Activated T-cell treated with anti-CD3 and anti-CD28 coated beads, Interleukin-2, amount 50 U/mL, for 24 hours (primary cell): ENCODE measurements around the gene MPRIP.
"Not testable (repeated sequence)": the region's sequence is repeated elsewhere in the genome, so short reads cannot be mapped to it uniquely, and the experiment has no call there.

Experiments used
- DNase-seq: peaks from one replicate; pipeline ENCODE4 v3.0.0-alpha.2; 2020
- H3K27ac Mint-ChIP-seq: 2 replicates; pipeline ENCODE4 v1.8.0; 2020; ENCODE audit warnings: mild to moderate bottlenecking, mixed read lengths
- H3K27me3 Mint-ChIP-seq: 2 replicates; pipeline ENCODE4 v1.8.0; 2020; ENCODE audit warnings: mixed read lengths
- H3K36me3 Mint-ChIP-seq: 2 replicates; pipeline ENCODE4 v1.8.0; 2020; ENCODE audit warnings: low read depth, mixed read lengths
- H3K4me1 Mint-ChIP-seq: 2 replicates; pipeline ENCODE4 v1.8.0; 2020; ENCODE audit warnings: low read depth, mixed read lengths
- H3K4me3 Mint-ChIP-seq: 2 replicates; pipeline ENCODE4 v1.8.0; 2020; ENCODE audit warnings: mild to moderate bottlenecking, moderate library complexity, mixed read lengths
- H3K9me3 Mint-ChIP-seq: 2 replicates; pipeline ENCODE4 v1.8.0; 2020; ENCODE audit warnings: mixed read lengths

Gene MPRIP

GRCh38 chr17:17008621-17009397, 33.4 kb upstream of the MPRIP start:
- not testable (repeated sequence) for H3K4me1 Mint-ChIP-seq, H3K4me3 Mint-ChIP-seq, DNase-seq, H3K9me3 Mint-ChIP-seq, H3K27ac Mint-ChIP-seq, H3K27me3 Mint-ChIP-seq, H3K36me3 Mint-ChIP-seq

- not testable (repeated sequence) for H3K9me3 Mint-ChIP-seq, H3K27me3 Mint-ChIP-seq, H3K4me3 Mint-ChIP-seq, H3K4me1 Mint-ChIP-seq, H3K27ac Mint-ChIP-seq, DNase-seq, H3K36me3 Mint-ChIP-seq
Observed at GRCh38 chr17:17009972-17010371, 32.3 kb upstream of the MPRIP start.

GRCh38 chr17:17010545-17011034, 31.7 kb upstream of the MPRIP start:
- H3K27ac Mint-ChIP-seq, H3K27me3 Mint-ChIP-seq, H3K9me3 Mint-ChIP-seq, H3K36me3 Mint-ChIP-seq, H3K4me3 Mint-ChIP-seq, DNase-seq: not testable (repeated sequence)
- H3K4me1 Mint-ChIP-seq, result peaks cover 10% of the 10 kb centered on the region

DNA sequence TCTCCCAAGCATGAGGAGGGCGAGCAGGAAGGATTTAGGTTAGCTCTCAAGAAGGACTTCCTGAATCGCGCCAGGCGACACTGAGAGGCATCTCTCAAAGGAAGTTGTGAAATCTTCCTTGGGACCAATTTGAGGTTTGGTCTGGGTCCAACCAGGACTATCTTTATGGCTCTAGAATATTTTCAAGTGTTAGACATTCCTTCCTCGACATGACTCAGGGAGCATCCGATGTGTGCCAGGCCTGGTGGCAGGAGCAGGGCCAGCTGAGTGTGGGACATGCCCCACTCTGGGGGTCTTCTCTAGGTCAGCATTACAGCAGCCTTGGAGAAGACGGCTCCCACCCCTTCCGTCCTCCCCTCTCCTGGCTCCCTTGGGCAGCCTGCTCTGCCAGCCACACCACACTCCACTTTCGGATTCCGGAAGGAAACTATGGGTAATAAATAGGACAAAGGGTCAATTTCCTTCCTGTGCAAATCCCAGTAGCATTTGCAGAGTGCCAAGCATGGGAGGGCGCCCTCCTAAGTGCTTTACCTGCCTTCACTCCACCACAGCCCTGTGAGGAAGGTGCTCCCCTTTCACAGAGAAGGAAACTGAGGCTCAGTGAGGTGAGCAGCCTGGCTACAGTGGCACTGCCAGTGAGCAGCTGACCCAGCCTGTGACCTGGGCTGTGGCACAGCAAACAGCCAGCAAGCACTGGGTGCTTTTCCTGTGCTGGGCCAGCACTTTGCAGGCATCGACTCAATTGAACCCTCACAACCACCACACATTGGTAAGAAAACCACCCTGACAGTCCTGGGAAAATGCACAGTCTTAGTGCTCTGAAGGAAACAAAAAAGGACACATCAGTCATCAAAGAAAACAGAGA, 31.0 kb upstream of the MPRIP start:
- H3K4me1 Mint-ChIP-seq, result peaks cover 17% of the 10 kb centered on the region
- H3K4me3 Mint-ChIP-seq, H3K36me3 Mint-ChIP-seq, H3K27ac Mint-ChIP-seq, H3K27me3 Mint-ChIP-seq, H3K9me3 Mint-ChIP-seq: not testable (repeated sequence)
- peak; percentile 12 for DNase-seq

GRCh38 chr17:17013828-17014747, 28.2 kb upstream of the MPRIP start:
- H3K27me3 Mint-ChIP-seq, H3K9me3 Mint-ChIP-seq, DNase-seq, H3K36me3 Mint-ChIP-seq, H3K27ac Mint-ChIP-seq, H3K4me3 Mint-ChIP-seq: not testable (repeated sequence)
- peaks cover 35% of the 10 kb centered on the region for H3K4me1 Mint-ChIP-seq

DNA sequence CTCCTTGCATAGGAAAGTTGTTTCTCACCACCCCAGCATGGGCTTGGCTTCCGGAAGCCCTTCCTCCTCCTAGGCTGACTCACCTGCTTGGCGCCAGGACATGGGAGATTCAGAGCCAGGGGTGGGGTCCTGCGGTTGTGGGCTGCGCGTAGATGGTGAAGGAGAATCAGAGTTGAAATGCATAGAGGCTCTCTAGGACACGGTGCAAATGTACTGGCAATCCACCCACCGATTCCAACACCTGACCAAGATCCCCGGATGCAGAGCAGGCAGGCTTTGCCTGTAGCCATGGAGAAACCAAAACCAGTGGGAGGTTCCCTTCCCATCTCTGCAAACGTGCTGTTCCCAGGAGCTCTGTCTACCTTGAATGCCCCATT, 27.5 kb upstream of the MPRIP start:
- H3K9me3 Mint-ChIP-seq, H3K4me3 Mint-ChIP-seq, H3K27me3 Mint-ChIP-seq, H3K36me3 Mint-ChIP-seq, DNase-seq, H3K27ac Mint-ChIP-seq: not testable (repeated sequence)
- H3K4me1 Mint-ChIP-seq, result peaks cover 35% of the 10 kb centered on the region

DNA sequence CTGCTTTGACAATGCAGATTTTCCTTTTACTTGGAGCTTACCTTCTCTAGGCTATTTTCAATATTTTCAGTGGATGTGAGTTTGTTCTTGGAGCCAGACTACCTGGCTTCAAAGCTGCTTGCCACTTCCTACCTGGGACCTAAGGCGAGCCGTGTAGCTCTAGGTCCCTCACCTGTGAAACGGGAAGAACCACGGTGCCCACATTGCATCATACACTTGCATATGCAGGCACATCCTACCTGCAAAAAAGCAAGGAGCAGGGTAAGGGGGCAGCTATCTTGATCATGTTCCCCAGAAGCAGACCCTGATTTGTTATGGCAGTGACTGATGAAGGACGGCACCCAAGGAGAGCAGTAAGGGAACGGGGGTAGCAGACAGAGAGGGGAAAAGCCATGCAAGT, 27.0 kb upstream of the MPRIP start:
- no peaks in the 10 kb centered on the region for H3K27me3 Mint-ChIP-seq
- H3K4me1 Mint-ChIP-seq, result peaks cover 35% of the 10 kb centered on the region
- H3K4me3 Mint-ChIP-seq, result no peak overlapping the region
- no peak for DNase-seq
- H3K9me3 Mint-ChIP-seq, result no peaks in the 10 kb centered on the region
- no peaks in the 10 kb centered on the region for H3K36me3 Mint-ChIP-seq
- no peak overlapping the region for H3K27ac Mint-ChIP-seq

- not testable (repeated sequence) for H3K36me3 Mint-ChIP-seq
Observed at GRCh38 chr17:17016199-17017197, 25.8 kb upstream of the MPRIP start.

GRCh38 chr17:17017343-17018014, 24.8 kb upstream of the MPRIP start:
- Mint-ChIP-seq H3K27me3 (no peaks in the 10 kb centered on the region), H3K4me3 (no peak overlapping the region), H3K36me3 (no peaks in the 10 kb centered on the region), H3K9me3 (no peaks in the 10 kb centered on the region), H3K4me1 (peaks cover 35% of the 10 kb centered on the region), H3K27ac (no peak overlapping the region)
- no peak for DNase-seq

More at GRCh38 chr17:17016199-17017197, 25.8 kb upstream of the MPRIP start:
- Mint-ChIP-seq H3K27ac (peak overlapping the region; percentile 64), H3K4me1 (peaks cover 35% of the 10 kb centered on the region)
- not testable (repeated sequence) for H3K9me3 Mint-ChIP-seq, H3K27me3 Mint-ChIP-seq, H3K4me3 Mint-ChIP-seq, DNase-seq

GRCh38 chr17:17018021-17018441, 24.2 kb upstream of the MPRIP start:
- no peaks in the 10 kb centered on the region for H3K27me3 Mint-ChIP-seq
- H3K9me3 Mint-ChIP-seq, result no peaks in the 10 kb centered on the region
- no peak overlapping the region for H3K27ac Mint-ChIP-seq
- H3K4me1 Mint-ChIP-seq, result peaks cover 35% of the 10 kb centered on the region
- no peak for DNase-seq
- H3K36me3 Mint-ChIP-seq, result no peaks in the 10 kb centered on the region
- no peak overlapping the region for H3K4me3 Mint-ChIP-seq

DNA sequence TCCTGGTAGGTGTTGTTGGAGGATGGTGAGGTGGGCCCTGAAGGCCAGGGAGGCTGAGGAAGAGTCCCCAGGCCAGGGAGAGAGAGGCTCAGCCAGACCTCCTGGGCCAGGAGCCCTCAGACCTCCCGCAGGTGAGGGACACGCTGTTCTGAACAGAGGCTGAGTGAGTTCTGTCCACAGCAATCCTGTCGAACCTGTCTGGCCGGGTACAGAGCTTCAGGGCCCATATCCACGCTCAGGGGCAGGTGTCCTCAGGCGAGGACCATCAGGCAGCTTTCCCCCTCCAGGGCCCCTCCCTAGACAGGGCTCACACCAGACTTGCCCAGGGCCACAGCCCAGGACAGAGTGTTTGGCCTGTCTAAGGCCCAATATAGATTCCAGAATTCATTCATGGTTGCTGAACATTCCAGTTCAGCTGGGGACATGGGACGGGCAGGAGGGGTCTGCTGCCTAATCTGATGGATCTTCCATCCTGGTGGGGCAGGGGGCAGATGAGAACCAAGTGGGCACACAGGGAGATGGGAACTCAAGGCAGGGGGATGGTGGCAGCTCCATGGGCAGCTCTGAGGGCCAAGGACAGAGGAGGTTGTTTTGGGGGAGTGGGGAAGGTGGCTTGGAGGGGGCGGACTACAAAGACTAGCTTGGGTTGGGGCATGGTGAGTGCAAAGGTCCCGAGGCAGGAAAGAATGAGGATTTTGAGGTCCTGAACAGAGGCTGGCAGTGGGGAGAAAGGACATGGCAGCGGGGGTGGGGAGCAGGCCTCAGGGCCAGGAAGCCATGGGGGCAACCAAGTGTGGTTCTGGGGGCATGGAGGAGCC, 23.4 kb upstream of the MPRIP start:
- no peak for DNase-seq
- H3K4me1 Mint-ChIP-seq, result peaks cover 35% of the 10 kb centered on the region
- H3K27me3 Mint-ChIP-seq, result no peaks in the 10 kb centered on the region
- no peaks in the 10 kb centered on the region for H3K36me3 Mint-ChIP-seq
- H3K9me3 Mint-ChIP-seq, result no peaks in the 10 kb centered on the region
- no peak overlapping the region for H3K27ac Mint-ChIP-seq
- H3K4me3 Mint-ChIP-seq, result no peak overlapping the region

DNA sequence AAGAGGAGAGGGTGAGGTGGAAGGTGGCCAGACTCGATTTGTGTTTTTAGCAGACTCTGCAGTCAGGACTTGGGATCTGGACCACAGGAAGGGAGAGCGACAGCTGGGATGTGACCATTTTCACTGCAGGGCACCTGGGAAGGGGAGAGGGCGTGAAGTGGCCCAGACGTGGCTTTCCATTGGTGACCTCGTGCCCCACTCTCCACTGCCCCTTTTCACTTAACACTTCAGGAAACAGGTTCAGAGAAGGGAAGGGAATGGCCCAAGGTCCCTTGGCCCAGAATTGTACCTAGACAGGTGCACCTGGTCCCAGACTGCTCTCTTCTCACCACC, 22.9 kb upstream of the MPRIP start:
- Mint-ChIP-seq H3K27me3 (no peaks in the 10 kb centered on the region), H3K27ac (no peak overlapping the region), H3K36me3 (no peaks in the 10 kb centered on the region), H3K9me3 (no peaks in the 10 kb centered on the region), H3K4me3 (no peak overlapping the region), H3K4me1 (peaks cover 35% of the 10 kb centered on the region)
- no peak for DNase-seq
